ENCODE results near the gene MS4A7. TPM values are rescaled to one million over a fixed set of nuclear protein-coding genes. Genes with fewer than 3 reads are reported as not detected.

MS4A7 gene
- polyA plus RNA-seq, 1 of the 3 experiments (the other 2 are of a cell fraction) = not detected

- Histone ChIP-seq H3K4me2 (no peak overlapping the region), H3K9me2 (no peaks in the 10 kb centered on the region), H3K4me1 (ENCODE audit: control insufficient read depth in 1 of 2, insufficient read depth in 2 of 2, low read depth in 1 of 2, low read length in 1 of 2) (no peaks in the 10 kb centered on the region), H3K79me2 (ENCODE audit: insufficient read depth) (no peaks in the 10 kb centered on the region), H3K4me3 (ENCODE audit: low read depth in 2 of 2, low read length in 1 of 2) (no peak overlapping the region), H3K27me3 (ENCODE audit: insufficient read depth) (peaks cover 6% of the 10 kb centered on the region; the same call in 1 of the 2 replicates), H2AFZ (ENCODE audit: low read depth) (no peak overlapping the region), H3F3A (replicated peaks; ENCODE audit: insufficient read depth) (no peaks in the 10 kb centered on the region), H4K20me1 (ENCODE audit: insufficient read depth) (no peaks in the 10 kb centered on the region), H3K27ac (ENCODE audit: low read depth in 2 of 2, low read length in 1 of 2) (no peak overlapping the region), H3K9me3 (no peaks in the 10 kb centered on the region), H3K36me3 (replicated peaks in 1 of 2; ENCODE audit: control insufficient read depth in 1 of 2, insufficient read depth in 2 of 2, low read length in 1 of 2) (no peaks in the 10 kb centered on the region), H3K9ac (no peak overlapping the region)
- DNase-seq = no peak
- 5% methylated on average over 2 of the region's 2 CpGs for WGBS (ENCODE audit: low lambda C conversion rate)
- ChIA-PET POLR2A (no interaction called here), CTCF (no interaction called here)
- TF ChIP-seq RXRA (IDR thresholded peaks at IDR 0.05; ENCODE audit: borderline replicate concordance, low read depth) (no peak), TAF1 (IDR thresholded peaks at IDR 0.05; ENCODE audit: borderline replicate concordance, low read depth, low read length) (no peak), MEF2A (IDR thresholded peaks at IDR 0.05; ENCODE audit: borderline replicate concordance, low read depth) (no peak), RFX5 (IDR thresholded peaks at IDR 0.05; ENCODE audit: low read length) (no peak), MXI1 (IDR thresholded peaks at IDR 0.05; ENCODE audit: low read depth, low read length) (no peak), REST (IDR thresholded peaks at IDR 0.05; ENCODE audit: low read depth, low read length) (no peak), EZH2phosphoT487 (IDR thresholded peaks at IDR 0.05; ENCODE audit: borderline replicate concordance, low read depth) (no peak), SMC3 (IDR thresholded peaks at IDR 0.05; ENCODE audit: low read depth, low read length) (no peak), RAD21 (IDR thresholded peaks at IDR 0.05; ENCODE audit: low read length) (no peak), JUND (IDR thresholded peaks at IDR 0.05) (no peak), GABPA (IDR thresholded peaks at IDR 0.05; ENCODE audit: low read depth) (no peak), RCOR1 (IDR thresholded peaks at IDR 0.05; ENCODE audit: low read length) (no peak), ELF1 (IDR thresholded peaks at IDR 0.05) (no peak), NFIC (IDR thresholded peaks at IDR 0.05; ENCODE audit: borderline replicate concordance) (no peak), FOSL2 (IDR thresholded peaks at IDR 0.05; ENCODE audit: borderline replicate concordance, low read depth) (no peak), ZBTB33 (IDR thresholded peaks at IDR 0.05; ENCODE audit: borderline replicate concordance, low read depth) (no peak), FOXJ3 (CRISPR knock-in tag; IDR thresholded peaks at IDR 0.05) (no peak), PBX3 (IDR thresholded peaks at IDR 0.05) (no peak), POLR2AphosphoS5 (IDR thresholded peaks at IDR 0.05; ENCODE audit: low read depth, low read length) (no peak)
- TF ChIP-seq, protein P1, sequence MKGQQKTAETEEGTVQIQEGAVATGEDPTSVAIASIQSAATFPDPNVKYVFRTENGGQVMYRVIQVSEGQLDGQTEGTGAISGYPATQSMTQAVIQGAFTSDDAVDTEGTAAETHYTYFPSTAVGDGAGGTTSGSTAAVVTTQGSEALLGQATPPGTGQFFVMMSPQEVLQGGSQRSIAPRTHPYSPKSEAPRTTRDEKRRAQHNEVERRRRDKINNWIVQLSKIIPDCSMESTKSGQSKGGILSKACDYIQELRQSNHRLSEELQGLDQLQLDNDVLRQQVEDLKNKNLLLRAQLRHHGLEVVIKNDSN (IDR thresholded peaks at IDR 0.05; ENCODE audit: borderline replicate concordance, low read depth) = no peak
Observed at GRCh38 chr11:60431251-60431650, 52.9 kb downstream of the MS4A7 start.
